NCI-H187 (cell line): ENCODE measurements around the gene SEMA4C.

ENCODE experiments used
- DNase-seq, 2 experiments: peaks; one replicate each; lab custom pipeline; 2025; lab: John Stamatoyannopoulos, UW

Gene SEMA4C, protein sequence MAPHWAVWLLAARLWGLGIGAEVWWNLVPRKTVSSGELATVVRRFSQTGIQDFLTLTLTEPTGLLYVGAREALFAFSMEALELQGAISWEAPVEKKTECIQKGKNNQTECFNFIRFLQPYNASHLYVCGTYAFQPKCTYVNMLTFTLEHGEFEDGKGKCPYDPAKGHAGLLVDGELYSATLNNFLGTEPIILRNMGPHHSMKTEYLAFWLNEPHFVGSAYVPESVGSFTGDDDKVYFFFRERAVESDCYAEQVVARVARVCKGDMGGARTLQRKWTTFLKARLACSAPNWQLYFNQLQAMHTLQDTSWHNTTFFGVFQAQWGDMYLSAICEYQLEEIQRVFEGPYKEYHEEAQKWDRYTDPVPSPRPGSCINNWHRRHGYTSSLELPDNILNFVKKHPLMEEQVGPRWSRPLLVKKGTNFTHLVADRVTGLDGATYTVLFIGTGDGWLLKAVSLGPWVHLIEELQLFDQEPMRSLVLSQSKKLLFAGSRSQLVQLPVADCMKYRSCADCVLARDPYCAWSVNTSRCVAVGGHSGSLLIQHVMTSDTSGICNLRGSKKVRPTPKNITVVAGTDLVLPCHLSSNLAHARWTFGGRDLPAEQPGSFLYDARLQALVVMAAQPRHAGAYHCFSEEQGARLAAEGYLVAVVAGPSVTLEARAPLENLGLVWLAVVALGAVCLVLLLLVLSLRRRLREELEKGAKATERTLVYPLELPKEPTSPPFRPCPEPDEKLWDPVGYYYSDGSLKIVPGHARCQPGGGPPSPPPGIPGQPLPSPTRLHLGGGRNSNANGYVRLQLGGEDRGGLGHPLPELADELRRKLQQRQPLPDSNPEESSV

DNA sequence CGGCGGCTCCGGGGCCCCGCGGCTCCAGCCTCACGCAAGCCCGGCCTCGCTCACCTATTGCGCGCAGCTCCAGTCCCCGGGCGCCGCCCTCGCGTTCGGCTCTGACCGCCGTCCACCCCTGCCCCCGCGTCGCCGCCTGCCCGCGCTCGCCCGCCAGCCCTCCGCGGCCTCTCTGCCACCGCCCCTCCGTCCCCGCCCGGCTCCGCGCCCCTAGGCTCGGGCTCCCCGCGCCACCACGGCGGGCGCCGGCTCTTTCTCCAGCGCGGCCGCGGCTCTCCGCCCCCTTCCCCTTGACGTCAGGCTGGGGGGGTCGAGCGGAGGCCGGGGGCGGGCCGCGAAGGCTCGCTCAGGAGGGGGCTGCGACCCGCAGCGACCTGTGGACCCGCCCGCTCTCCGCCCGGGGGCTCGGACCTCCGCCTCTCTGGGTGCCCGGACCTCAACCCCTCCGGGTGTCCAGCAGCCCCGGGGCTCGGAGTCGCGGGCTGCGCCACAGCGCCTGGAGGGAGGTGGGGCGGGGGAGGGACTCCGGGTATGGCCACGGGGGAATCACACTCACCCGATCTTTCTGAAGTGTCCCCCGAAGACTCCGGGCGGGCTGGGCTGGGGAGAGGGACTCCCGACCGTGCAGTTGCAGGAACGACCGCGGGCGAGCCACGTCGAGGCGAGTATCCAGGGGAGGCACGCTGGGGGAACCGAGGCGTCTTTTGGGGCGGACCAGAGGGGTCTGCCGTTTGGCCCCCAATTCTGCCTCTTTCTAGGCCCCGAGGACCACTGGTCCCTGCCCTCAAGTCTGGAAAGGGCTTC is at the start of gene SEMA4C:
Gene SEMA4C (minus strand): TSS at position 259 of the 804 bp plus-strand sequence. CDS start 2,194 bp downstream, outside the sequence.
- no peak for DNase-seq

DNA sequence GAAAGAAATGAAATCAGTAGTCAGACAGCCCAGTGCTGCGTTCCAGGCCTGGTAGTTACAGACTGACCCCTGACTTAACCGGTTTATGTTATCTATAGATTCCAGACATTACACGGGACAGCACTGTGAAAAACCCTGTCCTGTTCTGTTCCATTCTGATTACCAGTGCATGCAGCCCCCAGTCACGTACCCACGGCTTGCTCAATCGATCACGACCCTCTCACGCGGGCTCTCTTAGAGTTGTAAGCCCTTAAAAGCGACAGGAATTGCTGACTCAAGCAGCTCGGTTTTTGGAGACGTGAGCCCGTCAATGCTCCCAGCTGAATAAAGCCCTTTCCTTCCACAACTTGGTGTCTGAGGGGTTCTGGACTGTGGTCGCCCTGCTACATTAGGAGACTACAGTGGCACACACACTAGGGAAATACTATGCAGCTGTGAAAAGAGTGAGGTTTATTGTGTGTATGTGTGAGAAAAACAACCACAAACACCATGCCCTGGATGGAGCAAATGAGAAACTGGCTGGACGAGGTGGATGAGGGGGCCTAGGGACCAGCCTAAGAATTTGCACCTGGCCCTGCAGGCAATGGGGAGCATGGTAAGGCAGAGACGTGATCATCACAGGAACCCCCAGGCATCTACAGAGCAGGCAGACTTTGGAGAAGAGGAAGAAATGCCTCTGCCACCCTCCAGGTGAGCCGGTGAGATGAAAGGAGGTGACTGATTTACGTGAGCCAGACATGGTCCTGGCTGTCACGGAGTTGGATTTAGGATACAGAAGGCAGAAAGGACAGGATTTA is 49.1 kb upstream of the SEMA4C start:
- no peak for DNase-seq

DNA sequence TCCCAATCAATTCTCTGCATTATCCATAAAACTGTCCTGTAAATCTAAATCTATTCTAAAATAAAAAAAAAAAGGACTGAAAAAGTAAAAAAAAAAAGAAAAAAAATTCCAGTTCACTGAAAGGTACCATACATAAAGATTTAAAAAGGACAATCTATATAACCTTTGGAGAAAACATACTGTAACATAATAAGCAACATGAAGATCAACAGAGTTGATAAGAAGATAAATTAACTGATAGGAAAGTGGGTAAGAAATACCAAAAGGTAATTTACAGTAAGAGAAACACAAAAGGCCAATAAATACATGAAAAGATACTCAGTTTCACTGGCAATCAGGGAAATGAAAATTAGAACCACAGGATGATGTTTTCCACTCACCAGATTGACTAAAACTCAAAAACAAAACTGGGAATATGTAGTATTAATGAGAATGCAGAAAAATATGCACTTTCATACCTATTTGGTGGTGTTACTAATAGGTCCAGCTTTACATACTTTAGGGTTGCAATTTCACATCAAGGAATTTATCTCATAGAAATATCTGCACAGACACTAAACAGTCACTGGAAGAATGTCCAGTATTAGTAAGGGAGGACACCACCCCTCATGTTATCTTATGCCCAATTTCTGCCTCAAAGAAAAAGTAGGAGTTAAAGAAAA is 48.3 kb upstream of the SEMA4C start:
- no peak for DNase-seq

DNA sequence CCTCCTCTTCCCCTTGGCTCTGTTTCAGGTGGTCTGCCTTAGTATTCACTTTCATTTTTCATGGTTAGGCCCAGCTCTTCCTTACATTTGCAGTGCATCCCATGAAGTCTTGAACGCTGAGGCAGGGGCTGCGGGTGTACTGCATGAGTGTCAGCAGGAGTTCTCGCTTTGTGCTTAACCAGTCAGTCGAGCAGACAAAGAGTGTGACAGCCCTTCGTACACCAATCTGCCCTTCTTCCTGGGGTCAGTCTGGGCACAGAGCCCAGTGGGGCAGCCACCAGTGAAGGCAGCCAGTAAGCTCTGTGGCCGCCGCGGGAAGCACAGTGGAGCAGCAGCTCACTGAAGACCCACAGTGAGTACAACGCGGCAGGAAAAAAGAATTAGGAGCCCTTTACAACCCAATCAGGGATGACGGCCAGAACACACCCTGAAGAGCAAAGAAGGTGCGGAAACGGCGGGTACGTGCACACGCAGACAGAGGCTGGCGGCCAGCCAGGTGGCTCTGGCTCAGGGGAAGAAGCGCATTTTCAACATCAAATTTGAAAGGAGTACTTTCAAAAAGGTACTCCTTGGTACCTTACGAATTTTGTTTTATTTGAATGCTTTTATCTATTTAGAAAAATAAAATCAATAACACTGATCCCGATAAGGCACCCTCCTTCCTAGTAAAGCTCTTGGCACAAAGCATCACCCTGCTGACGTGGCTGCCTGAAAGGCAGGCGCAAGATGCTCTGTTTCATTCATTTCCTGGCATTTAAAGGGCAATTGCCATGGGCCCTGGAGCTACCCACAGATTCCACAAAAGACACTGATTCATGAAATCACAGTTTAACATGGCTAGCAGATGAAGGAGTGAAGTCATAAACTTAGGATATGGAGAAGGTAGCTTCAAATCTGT is 47.0 kb upstream of the SEMA4C start:
- no peak for DNase-seq

DNA sequence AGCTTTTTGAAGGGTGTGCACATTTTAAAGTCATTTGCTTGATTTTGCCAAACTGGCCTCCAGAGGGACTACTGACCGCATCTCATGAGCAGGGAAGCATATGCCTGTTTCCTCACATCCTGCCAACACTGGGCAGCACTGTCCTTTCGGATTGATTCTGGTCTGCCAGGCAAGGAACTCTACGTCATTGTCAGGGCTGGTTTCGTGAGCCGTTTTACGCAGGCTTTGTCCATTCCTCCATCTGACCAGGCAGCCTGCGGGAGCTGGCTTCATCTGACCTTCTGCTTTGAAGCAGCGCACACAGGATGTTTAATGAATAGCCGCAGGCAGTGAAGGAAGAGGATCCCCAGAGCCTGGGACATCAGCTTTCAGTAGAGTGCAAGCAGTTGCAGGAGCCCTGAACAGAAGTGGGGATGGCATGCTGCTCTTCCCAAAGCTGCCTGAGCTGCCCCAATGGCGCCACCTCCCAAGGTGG is 46.3 kb upstream of the SEMA4C start:
- no peak for DNase-seq

DNA sequence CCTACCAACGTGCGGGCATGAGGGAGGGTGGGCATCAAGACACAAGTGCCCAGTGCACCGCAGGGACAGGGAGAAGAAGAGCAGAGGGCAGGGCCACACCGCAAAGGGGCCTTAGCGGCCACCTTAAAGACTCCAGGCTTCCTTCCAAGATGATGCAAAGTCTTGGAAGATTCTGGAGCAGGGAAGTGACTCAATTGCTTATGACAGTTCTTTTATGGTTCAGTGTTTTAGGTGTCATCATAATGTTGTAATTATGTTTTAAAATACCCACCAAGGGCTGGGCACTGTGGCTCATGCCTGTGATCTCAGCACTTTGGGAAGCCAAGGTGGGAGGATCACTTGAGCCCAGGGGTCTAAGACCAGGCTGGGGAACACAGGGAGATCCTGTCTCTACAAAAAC is 44.5 kb upstream of the SEMA4C start:
- DNase-seq, result no peak

DNA sequence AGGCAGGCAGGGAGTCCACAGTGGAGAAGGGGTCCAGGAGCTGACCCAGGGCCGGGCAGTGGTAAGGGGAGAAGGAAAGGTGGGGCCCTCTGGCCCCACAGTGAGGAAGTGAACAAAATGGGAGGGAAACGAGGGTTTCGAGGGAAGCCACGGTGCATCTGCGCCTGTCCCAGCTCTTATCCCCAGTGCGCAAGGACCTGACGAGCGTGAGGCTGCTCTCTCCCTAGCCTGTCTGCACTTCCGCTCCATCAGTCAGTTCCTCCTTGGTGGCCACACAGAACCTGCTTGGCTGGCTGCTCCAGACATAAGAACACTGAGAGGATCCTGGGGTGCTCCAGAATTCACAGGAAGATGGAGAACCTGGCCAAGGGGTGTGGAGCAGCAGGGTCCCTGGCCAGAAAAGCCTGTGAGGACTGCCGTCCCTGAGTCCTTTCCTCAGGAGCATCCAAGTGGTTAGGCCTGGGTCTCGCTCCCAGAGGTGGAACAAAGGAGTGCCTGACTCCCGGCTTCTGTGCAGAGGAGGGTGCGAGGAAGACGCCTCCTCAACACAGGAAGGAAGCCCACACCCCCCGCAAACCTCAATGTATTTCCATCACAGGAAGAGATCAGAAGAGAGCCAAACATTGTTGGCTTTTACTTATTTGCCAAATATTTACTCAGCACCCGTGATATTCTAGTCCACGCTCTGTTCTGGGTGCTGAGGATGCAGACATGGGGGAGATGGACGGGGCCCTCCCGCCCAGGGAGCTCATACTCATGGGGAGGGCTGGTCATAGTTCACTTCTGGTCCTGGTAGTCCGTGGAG is 43.7 kb upstream of the SEMA4C start:
- no peak for DNase-seq

DNA sequence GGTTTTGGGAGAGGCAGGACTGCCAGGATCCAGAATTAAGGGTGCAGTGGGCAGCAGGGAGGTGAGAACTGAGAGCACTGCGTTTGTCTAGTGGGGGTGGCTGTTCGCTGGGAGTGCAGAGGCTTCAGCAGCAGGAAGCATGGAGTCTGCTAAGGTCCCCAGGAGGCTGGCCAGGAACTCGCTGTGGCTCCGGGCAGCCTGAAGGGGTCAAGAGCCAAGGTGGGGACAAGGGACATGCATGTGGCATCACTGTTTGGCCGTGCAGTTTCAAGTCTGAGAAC is 43.2 kb upstream of the SEMA4C start:
- DNase-seq, result no peak

DNA sequence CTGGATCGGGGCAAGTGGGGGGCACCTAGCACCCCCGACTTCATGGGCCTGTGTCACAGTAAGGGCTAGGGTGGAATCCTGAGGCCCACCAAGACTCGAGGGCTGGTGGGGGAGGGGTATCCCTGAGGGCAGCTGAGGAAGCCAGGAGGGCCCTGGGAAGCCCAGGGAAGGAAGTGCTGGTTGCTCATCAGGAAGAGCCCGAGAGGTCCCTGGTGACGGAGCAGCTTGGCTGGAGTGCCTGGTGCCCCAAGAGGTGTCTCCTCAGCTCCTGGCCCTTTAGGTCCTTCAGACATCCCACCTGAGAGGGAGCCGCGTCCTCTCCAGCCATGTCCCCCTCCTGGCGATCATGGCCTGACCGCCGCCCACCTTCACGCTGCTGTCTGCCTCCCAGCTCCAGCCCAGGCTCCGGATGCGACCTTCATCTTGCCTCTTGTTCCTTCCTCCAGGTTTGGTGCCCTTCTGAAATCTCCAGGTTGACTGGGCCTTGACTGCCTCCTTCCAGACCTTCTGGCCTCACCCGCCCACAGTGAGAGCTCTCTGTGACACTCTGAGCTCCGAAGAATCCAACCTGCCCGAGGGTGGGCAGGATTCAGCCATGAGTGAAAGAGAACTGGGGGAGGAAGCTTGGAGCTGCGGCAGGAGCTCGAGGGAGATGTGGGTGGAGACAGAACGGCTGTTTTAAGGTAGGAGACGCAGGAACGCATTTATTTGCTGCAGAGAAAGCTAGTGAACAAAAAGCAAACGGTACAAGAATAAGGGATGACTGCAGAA is 42.7 kb upstream of the SEMA4C start:
- DNase-seq, result no peak

DNA sequence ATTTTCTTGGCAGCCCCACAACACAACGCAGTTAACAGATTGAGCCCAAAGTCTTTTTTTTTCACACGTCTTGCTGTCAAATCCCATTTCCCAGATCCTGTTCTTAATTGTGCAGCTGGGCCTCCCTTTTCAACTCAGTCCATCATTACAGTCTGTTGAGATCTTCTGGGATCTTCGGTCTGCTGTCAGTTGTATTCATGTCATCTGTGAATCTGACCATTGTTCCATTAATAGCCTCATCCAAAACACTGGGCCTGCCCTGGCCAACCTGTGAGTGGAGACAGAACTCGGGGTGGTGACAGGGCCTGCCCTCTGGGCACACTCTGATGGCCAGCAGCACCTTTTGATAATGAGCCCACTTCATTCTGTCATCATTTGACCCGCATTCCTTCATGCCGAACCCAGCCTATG is 39.7 kb upstream of the SEMA4C start:
- DNase-seq, result no peak

DNA sequence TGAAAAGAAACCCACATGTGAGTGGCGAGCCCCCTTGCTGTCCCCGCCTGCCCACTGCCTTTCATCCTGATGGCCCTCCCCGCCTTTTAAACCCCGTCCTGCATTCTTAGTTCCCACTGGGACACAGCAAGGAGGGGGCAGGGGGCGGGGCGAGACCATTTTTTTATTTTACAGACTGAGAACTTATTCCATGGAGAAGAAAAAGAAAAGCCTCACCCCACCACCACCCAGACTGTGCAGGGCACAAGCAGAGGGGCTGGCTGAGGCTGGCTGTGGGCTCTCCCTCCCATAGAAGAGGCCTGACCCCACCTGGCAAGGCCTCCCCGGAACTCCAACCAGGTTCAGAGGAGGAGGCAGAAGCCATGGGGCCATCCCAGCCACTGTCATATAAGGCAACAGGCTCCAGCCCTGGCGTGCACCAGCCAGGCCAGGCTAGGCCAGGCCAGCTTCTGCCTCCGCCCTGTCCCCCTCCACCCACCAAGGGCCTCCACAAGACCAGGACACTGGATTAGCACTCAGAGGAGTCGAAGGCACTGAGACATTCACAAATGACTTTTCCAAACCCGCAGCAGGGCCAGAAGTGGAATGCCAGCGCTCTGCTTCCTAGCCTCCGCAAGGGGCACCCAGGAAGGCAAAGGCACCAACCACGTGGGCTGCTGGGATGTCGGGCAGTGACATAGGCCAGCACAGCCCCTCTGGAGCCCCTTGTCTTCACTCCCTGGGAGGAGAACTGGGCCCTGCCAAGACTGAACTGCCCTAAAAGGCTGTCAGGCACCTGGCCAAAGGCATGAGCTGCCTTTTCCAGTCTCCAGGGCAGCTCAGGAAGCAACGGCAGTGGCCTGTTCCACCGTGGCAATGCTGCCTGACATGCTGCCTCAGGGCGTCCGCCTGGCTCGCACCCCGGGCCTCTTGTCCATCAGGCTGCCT is 37.5 kb upstream of the SEMA4C start:
- no peak for DNase-seq

DNA sequence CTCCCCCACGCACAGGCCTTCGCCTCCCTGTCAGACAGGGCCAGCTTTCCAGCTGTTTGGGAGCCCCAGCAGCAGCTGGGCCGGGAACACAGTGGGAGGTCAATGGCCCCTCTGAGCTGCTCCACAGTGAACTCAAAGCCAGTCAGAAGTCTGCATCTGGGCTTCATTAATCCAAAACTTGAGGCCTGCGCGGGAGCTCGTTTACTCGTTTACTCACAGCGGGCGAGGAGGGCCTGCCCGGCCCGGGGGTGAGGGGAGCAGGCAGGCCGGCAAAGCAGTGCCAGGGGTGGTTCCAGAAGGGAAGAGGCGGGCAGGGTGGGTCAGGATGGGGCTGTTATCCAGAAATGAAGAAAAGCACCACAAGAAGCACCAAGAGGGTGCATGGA is 36.8 kb upstream of the SEMA4C start:
- no peak for DNase-seq

DNA sequence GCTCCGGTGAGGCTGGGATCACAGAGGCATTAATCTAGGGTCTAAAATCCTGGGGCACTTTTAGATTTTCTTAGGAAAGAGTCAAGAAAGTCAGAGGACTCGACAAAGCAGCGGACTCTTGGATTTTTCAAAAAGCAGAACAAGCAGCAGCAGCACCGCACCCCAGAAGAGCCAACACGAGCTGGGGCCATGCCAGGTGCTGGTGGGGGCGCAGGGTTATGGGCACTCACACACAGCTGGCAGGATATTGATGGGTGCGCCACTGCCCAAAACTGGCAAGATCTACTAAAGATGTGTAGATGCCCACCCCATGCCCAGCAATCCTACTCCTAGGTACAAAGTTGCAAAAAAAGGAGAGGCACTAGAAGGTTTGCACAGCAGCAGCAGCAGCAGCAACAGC is 33.9 kb upstream of the SEMA4C start:
- no peak for DNase-seq

DNA sequence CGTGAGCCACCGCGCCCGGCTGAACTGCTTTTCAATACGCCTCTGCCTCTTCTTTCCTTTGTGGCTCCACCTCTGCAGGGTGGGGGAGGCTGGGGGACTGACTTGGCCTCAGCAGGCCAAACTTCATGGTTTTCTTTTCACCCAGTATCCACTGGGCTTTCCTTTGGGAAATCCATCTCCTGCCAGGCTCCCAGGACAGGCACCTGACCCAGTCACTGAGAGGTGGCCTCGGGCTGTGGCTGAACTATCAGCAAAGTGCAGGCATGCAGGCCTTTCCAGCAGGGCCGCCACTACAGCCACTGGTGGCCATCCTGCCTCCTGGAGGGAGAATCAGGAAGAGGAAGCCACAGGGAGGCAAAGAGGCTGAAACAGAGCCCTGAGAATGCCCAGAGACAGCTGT is 33.4 kb upstream of the SEMA4C start:
- DNase-seq, result no peak

DNA sequence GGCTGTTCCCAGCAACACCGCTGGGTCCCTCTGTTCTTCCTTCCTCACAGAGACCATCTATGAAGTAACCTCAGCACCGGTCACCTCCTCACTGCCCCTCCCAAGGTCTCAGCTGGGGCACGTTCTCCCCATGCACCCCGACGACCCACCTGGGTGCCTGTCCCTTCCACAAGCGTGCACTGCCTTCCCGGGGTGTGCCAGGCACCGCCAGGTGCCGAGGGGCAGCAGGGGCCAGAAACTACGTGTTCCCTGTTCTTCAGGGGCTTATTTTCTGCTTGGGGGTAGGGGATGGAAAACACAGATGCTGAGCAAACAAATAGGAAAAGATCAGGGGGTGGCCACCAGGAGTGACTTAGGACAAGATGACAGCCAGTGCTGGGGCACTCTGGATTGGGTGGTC is 30.4 kb upstream of the SEMA4C start:
- no peak for DNase-seq

DNA sequence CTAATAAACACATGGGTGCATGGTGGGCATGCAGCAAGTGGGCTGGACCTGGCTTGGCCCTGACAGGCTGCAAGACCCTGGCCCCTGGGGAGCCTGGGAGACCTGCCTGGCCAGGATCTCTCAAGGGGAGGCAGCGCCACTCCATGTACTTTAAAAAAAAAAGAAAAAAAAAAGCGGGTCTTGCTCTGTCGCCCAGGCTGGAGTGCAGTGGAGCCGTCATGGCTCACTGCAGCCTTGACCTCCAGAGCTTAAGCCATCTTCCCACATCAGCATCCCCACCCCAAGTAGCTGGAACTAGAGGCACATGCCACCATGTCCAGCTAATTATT is 29.5 kb upstream of the SEMA4C start:
- DNase-seq, result no peak

DNA sequence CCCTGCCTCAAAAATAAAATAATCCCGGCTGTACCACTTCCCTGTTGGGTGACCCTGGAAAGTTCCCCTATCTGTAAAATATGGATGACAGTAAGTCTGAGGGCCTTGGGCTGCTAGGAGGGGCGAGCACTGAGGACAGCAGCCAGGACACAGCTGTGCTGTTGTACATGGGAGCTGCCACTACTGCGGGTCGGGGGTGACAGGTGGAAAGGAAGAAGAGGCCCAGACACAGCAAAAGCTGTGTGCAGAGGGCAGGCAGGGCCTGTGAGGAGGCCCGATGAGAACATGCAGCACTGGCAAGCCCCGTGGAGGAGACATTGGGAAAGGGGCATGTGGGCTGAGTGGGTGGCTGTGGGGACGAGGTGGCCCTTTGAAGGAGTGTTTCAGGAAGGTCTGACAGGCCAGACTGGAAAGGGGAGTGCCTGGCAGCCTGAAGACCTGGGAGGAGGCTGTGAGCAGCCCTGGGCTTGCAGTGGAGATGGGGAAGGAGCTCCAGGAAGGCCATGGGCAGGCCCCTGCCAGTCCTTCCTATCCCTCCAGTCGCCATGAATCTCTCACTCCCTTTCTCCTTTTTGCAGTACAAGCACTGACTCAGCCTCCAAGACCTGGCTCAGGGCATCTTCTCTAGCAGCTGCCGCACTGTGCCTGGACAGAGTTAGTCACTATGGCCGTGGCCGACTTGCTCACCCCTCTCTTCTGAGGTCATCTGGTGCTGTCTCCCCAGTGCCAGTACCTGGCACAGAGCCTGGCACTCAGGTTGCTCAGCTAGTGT is 28.9 kb upstream of the SEMA4C start:
- DNase-seq, result no peak
